HepG2 (cell line): Measurements from ENCODE around the gene SEMA6B. TPM values are rescaled to one million over a fixed set of nuclear protein-coding genes. Genes with fewer than 3 reads are reported as not detected.
A peak's percentile ranks its signal among the peaks of the same experiment; 100 is the strongest.

Experiments used
- CHD2 ChIP-seq: IDR thresholded peaks from 2 replicates; pipeline ENCODE4 v1.6.1; 2011; ENCODE audit warnings: low read depth, low read length, improper control_type of control experiment
- ERF ChIP-seq: IDR thresholded peaks from 2 replicates; pipeline ENCODE4 v1.6.1; 2018; ENCODE audit warnings: missing biosample characterization, missing genetic modification reagents
- MIXL1 ChIP-seq: IDR thresholded peaks from 2 replicates; pipeline ENCODE4 v1.6.1; 2016
- PAWR ChIP-seq: sonication (generic); formaldehyde crosslinking; IDR thresholded peaks from 2 replicates; pipeline ENCODE4 v1.4.0; 2020; ENCODE audit warnings: missing genetic modification reagents, mild to moderate bottlenecking, borderline replicate concordance
- POLR2AphosphoS5 ChIP-seq: IDR thresholded peaks from 2 replicates; pipeline ENCODE4 v1.6.1; 2012; ENCODE audit warnings: low read depth, low read length
- RAD51 ChIP-seq: fragments of 450-650 bp; IDR thresholded peaks from 2 replicates; pipeline ENCODE4 v1.6.1; 2016; ENCODE audit warnings: borderline replicate concordance
- SOX6 ChIP-seq, 2 experiments: fragments of 450-650 bp in 1 of 2; sonication (generic) in 1 of 2; formaldehyde crosslinking in 1 of 2; IDR thresholded peaks; 2 replicates each; pipeline versions ENCODE4 v1.4.0 to v1.6.1; 2017 to 2020; ENCODE audit warnings: antibody characterized with exemption in 1 of 2, mild to moderate bottlenecking in 1 of 2, missing genetic modification reagents in 1 of 2
- ZNF382 ChIP-seq: sonication (generic); formaldehyde crosslinking; IDR thresholded peaks from 2 replicates; pipeline ENCODE4 v1.5.0; 2020; ENCODE audit warnings: missing genetic modification reagents, mild to moderate bottlenecking, borderline replicate concordance
- ZNF574 ChIP-seq: sonication (generic); formaldehyde crosslinking; IDR thresholded peaks from 2 replicates; pipeline ENCODE4 v1.4.0; 2020; ENCODE audit warnings: missing genetic modification reagents
- ZNF660 ChIP-seq: sonication (generic); formaldehyde crosslinking; IDR thresholded peaks from 2 replicates; pipeline ENCODE4 v1.5.1; 2020; ENCODE audit warnings: mild to moderate bottlenecking, low read depth, missing genetic modification reagents, borderline replicate concordance
- ZNF792 ChIP-seq: IDR thresholded peaks from 2 replicates; pipeline ENCODE4 v1.6.1; 2016
- polyA plus RNA-seq, 8 experiments: library from polyadenylated mRNA; depleted of rRNA in 3 of 8; stranded (reverse) in 7 of 8; unstranded in 1 of 8; fragments of >200 nt; fragmentation: Illumina TruSeq in 4 of 8; extraction: Trizol in 4 of 8; gene quantifications; 2 replicates each; pipeline versions ENCODE4 v1.2.1 to v1.2.3, GENCODE V29; 2011 to 2016; ENCODE audit warnings: low read depth in 4 of 8, missing spikeins in 1 of 8, mixed read lengths in 1 of 8; ENCODE audit not compliant: insufficient read depth in 1 of 8
- total RNA-seq, 5 experiments: library from RNA; depleted of rRNA; stranded (reverse); fragments of >200 nt; fragmentation: Illumina TruSeq; extraction: Trizol; gene quantifications; 2 replicates each; pipeline ENCODE4 v1.2.3, GENCODE V29; 2016; ENCODE audit warnings: low read depth in 1 of 5
- TF ChIP-seq, protein P1 (sequence below): sonication (generic); formaldehyde crosslinking; IDR thresholded peaks from 2 replicates; pipeline ENCODE4 v1.5.1; 2020; ENCODE audit warnings: mild to moderate bottlenecking, missing genetic modification reagents
- TF ChIP-seq, protein P2 (sequence below): sonication (generic); formaldehyde crosslinking; IDR thresholded peaks from 2 replicates; pipeline ENCODE4 v1.4.0; 2020; ENCODE audit warnings: missing genetic modification reagents
- TF ChIP-seq, protein P3 (sequence below): sonication (generic); formaldehyde crosslinking; IDR thresholded peaks from 2 replicates; pipeline ENCODE4 v1.4.0; 2020; ENCODE audit warnings: missing genetic modification reagents, mild to moderate bottlenecking, borderline replicate concordance

SEMA6B gene
- total and polyA plus RNA-seq, 2 of the 13 experiments (the other 11 are each of a cell fraction or from before 2014, with no cell fraction given) = 45.5 to 67.1 TPM

DNA sequence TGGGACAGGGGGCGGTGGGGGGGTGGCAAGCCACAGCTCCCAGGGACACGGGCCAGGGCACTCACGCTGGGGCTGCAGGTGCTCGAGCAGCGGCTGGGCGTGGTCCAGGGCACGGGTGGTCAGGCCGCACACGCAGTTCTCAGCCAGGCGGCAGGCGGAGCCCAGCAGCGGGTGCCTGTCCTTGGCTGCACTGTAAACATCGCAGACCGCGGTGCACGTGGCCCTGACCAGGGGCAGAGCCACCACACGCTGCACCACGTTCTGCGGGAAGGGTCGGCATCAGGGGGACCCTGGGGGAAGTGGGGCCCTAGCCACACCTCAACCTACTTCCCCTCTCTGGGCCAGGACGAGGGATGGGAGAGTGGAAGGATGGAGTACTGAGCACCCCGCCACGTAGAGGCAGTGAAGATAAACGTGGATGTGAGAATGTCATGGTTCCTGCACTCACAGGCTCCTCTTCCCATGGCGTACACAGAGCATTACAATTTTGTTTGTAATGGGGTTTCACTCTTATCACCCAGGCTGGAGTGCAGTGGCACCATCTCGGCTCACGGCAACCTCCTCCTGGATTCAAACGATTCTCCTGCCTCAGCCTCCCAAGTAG is 27.8 kb downstream of the SEMA6B start (continued):
- no peak for TF ChIP-seq SOX6 (IDR thresholded peaks at IDR 0.05)
- TF ChIP-seq SOX6 (CRISPR knock-in tag; IDR thresholded peaks at IDR 0.05) = peak; percentile 65
- no peak for TF ChIP-seq ZNF660 (CRISPR knock-in tag)
- TF ChIP-seq, protein P1, sequence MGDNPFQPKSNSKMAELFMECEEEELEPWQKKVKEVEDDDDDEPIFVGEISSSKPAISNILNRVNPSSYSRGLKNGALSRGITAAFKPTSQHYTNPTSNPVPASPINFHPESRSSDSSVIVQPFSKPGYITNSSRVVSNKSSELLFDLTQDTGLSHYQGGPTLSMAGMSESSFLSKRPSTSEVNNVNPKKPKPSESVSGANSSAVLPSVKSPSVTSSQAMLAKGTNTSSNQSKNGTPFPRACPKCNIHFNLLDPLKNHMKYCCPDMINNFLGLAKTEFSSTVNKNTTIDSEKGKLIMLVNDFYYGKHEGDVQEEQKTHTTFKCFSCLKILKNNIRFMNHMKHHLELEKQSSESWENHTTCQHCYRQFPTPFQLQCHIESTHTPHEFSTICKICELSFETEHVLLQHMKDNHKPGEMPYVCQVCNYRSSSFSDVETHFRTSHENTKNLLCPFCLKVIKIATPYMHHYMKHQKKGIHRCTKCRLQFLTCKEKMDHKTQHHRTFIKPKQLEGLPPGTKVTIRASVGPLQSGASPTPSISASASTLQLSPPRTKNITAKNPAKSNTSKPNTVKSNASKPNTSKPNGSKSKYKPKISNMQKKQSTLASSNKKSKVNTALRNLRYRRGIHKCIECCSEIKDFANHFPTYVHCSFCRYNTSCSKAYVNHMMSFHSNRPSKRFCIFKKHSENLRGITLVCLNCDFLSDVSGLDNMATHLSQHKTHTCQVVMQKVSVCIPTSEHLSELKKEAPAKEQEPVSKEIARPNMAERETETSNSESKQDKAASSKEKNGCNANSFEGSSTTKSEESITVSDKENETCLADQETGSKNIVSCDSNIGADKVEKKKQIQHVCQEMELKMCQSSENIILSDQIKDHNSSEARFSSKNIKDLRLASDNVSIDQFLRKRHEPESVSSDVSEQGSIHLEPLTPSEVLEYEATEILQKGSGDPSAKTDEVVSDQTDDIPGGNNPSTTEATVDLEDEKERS (CRISPR knock-in tag) = 0 out of 2 replicates have a peak, but pooled peaks have one; percentile 15
- TF ChIP-seq ZNF574 (CRISPR knock-in tag) = peak; percentile 82
- TF ChIP-seq ZNF792 (CRISPR knock-in tag) = peak; percentile 92; the same call in 1 of the 2 replicates
- no peak for TF ChIP-seq POLR2AphosphoS5
- TF ChIP-seq RAD51 = no peak
- TF ChIP-seq ERF (CRISPR knock-in tag) = peak; percentile 83
- TF ChIP-seq, protein P2, sequence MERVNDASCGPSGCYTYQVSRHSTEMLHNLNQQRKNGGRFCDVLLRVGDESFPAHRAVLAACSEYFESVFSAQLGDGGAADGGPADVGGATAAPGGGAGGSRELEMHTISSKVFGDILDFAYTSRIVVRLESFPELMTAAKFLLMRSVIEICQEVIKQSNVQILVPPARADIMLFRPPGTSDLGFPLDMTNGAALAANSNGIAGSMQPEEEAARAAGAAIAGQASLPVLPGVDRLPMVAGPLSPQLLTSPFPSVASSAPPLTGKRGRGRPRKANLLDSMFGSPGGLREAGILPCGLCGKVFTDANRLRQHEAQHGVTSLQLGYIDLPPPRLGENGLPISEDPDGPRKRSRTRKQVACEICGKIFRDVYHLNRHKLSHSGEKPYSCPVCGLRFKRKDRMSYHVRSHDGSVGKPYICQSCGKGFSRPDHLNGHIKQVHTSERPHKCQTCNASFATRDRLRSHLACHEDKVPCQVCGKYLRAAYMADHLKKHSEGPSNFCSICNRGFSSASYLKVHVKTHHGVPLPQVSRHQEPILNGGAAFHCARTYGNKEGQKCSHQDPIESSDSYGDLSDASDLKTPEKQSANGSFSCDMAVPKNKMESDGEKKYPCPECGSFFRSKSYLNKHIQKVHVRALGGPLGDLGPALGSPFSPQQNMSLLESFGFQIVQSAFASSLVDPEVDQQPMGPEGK (CRISPR knock-in tag) = peak; percentile 53; the same call in 1 of the 2 replicates
- no peak for TF ChIP-seq PAWR
- TF ChIP-seq MIXL1 = peak; percentile 70
- TF ChIP-seq CHD2 = no peak
- TF ChIP-seq, protein P3, sequence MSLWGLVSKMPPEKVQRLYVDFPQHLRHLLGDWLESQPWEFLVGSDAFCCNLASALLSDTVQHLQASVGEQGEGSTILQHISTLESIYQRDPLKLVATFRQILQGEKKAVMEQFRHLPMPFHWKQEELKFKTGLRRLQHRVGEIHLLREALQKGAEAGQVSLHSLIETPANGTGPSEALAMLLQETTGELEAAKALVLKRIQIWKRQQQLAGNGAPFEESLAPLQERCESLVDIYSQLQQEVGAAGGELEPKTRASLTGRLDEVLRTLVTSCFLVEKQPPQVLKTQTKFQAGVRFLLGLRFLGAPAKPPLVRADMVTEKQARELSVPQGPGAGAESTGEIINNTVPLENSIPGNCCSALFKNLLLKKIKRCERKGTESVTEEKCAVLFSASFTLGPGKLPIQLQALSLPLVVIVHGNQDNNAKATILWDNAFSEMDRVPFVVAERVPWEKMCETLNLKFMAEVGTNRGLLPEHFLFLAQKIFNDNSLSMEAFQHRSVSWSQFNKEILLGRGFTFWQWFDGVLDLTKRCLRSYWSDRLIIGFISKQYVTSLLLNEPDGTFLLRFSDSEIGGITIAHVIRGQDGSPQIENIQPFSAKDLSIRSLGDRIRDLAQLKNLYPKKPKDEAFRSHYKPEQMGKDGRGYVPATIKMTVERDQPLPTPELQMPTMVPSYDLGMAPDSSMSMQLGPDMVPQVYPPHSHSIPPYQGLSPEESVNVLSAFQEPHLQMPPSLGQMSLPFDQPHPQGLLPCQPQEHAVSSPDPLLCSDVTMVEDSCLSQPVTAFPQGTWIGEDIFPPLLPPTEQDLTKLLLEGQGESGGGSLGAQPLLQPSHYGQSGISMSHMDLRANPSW (CRISPR knock-in tag) = no peak
- TF ChIP-seq ZNF382 (CRISPR knock-in tag) = no peak
